NCI-H446 treated with DMSO at 0.1 percent for 48 hours (cell line): ENCODE measurements around the gene MPHOSPH8.
"Not testable (repeated sequence)": the region's sequence is repeated elsewhere in the genome, so short reads cannot be mapped to it uniquely, and the experiment has no call there.

Experiments used
- DNase-seq: peaks from one replicate; lab custom pipeline; 2025; lab: John Stamatoyannopoulos, UW

Gene MPHOSPH8

GRCh38 chr13:19685437-19685836 is 52.0 kb downstream of the MPHOSPH8 start:
- no peak for DNase-seq

DNA sequence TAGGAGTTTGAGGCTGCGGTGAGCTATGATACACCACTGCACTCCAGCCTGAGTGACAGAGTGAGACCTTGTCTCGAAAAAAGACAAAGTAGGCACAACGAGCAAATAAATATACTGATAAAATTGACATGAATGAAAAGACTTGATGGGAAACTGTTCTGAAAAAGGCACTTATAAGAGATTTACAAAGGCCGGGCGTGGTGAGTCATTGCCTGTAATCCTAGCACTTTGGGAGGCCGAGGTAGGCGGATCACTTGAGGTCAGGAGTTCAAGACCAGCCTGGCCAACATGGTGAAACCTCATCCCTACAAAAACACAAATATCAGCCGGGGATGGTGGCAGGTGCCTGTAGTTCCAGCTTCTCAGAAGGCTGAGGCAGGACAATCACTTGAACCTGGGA is 58.0 kb downstream of the MPHOSPH8 start:
- DNase-seq, result not testable (repeated sequence)

DNA sequence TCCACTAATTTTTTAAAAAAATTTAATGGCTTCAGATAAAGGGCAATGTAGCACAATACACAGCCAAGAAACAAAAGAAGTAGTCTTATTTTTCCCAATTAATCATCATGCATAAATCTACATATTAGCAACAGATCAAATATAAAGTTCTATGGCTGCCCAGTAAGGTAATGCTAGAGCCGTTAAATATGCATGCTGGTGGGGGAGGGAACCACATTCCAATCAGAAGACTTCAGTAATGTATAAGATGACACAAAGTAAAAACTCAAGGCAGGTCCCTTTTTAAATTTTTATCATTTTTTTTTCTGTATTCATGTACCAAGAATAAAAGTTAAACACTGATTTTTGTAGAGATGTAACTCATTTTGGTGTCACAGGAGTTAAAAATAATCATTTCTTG is 62.0 kb downstream of the MPHOSPH8 start:
- DNase-seq, result no peak

- no peak for DNase-seq
Observed at GRCh38 chr13:19695829-19696228, 62.4 kb downstream of the MPHOSPH8 start.

GRCh38 chr13:19700963-19701362 is 67.5 kb downstream of the MPHOSPH8 start:
- not testable (repeated sequence) for DNase-seq

- DNase-seq, result not testable (repeated sequence)
Observed at GRCh38 chr13:19701619-19702018, 68.2 kb downstream of the MPHOSPH8 start.

GRCh38 chr13:19704256-19704655 is 70.8 kb downstream of the MPHOSPH8 start:
- not testable (repeated sequence) for DNase-seq

DNA sequence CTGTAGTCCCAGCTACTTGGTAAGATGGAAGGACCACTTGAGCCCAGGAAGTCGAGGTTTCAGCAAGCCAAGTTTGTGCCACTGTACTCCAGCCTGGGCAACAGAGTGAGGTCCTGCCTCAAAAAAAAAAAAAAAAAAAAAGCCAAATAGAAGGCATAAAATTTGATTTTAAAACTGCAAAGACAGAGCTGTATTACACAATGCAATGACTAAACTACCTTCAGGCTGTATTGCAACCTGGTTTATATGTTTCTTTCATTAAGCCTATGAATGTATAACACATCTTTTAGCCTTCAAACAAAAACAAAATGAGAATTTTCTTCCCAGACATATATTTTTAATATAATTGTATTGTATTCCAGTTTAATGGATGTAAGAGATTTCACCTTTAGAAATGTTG is 75.6 kb downstream of the MPHOSPH8 start:
- DNase-seq, result not testable (repeated sequence)

GRCh38 chr13:19709782-19710181 is 76.3 kb downstream of the MPHOSPH8 start:
- not testable (repeated sequence) for DNase-seq

GRCh38 chr13:19713186-19713965 is 79.9 kb downstream of the MPHOSPH8 start:
- no peak for DNase-seq

GRCh38 chr13:19720039-19720438 is 86.6 kb downstream of the MPHOSPH8 start:
- DNase-seq, result no peak
